A549 (cell line): ENCODE results near the gene FOXJ3.

ENCODE experiments used
- BCL3 ChIP-seq: fragments of >200 bp; sonication (Bioruptor Twin); formaldehyde crosslinking; IDR thresholded peaks from 3 replicates; pipeline ENCODE4 v1.6.1; 2016
- CHD4 ChIP-seq: fragments of 200-600 bp; sonication (generic); IDR thresholded peaks from 2 replicates; pipeline ENCODE4 v1.6.1; 2016; ENCODE audit warnings: antibody characterized with exemption, mild to moderate bottlenecking, borderline replicate concordance
- CTCF ChIP-seq: fragments of >200 bp; sonication (Bioruptor Twin); formaldehyde crosslinking; IDR thresholded peaks from 3 replicates; pipeline ENCODE4 v1.5.1; 2016
- MAX ChIP-seq: IDR thresholded peaks from 2 replicates; pipeline ENCODE4 v1.6.1; 2012
- REST ChIP-seq: fragments of 200-600 bp; sonication (generic); IDR thresholded peaks from 2 replicates; pipeline ENCODE4 v1.6.1; 2016; ENCODE audit warnings: antibody characterized with exemption, mild to moderate bottlenecking, moderate library complexity

GRCh38 chr1:42171679-42172266 lies 163.3 kb downstream of the FOXJ3 start:
- TF ChIP-seq REST (no peak), CTCF (no peak), CHD4 (no peak), BCL3 (no peak), MAX (no peak)
